Thoracic aorta (tissue), 2 donors: ENCODE results near the gene SERP2. TPM values are rescaled to one million over a fixed set of nuclear protein-coding genes. Genes with fewer than 3 reads are reported as not detected.

Source experiments
- ATAC-seq: fragments of 150-250 bp; one replicate; pipeline ENCODE4 v1.8.0; 2017; ENCODE audit warnings: low read depth; ENCODE audit not compliant: insufficient number of reproducible peaks, low FRiP score
- DNase-seq: peaks from one replicate; pipeline ENCODE4 v3.0.0-alpha.2; 2020; ENCODE audit warnings: low spot score
- H3K27ac ChIP-seq, 2 donors: fragments of 200-600 bp; sonication (generic); 1 replicate in 1 of 2; 2 replicates in 1 of 2; pipeline ENCODE4 v1.5.1; 2016; ENCODE audit warnings: mild to moderate bottlenecking in 2 of 2, moderate library complexity in 2 of 2
- H3K27me3 ChIP-seq: fragments of 200-600 bp; sonication (generic); replicated peaks from 2 replicates; pipeline ENCODE4 v1.6.0; 2016; ENCODE audit warnings: mild to moderate bottlenecking; ENCODE audit not compliant: insufficient read depth
- H3K36me3 ChIP-seq: fragments of 200-600 bp; sonication (generic); one replicate; pipeline ENCODE4 v1.5.1; 2016
- H3K4me1 ChIP-seq, 2 donors: fragments of 200-600 bp; sonication (generic); 1 replicate in 1 of 2; 2 replicates in 1 of 2; pipeline versions ENCODE4 v1.5.1 to v1.6.0; 2016; ENCODE audit warnings: low read depth in 2 of 2, mild to moderate bottlenecking in 1 of 2; ENCODE audit not compliant: control insufficient read depth in 1 of 2
- H3K4me3 ChIP-seq: fragments of 200-600 bp; sonication (generic); 2 replicates; pipeline ENCODE4 v1.5.1; 2016; ENCODE audit warnings: mild to moderate bottlenecking
- H3K9me3 ChIP-seq: fragments of 200-600 bp; sonication (generic); 2 replicates; pipeline ENCODE4 v1.5.1; 2016
- CTCF ChIP-seq: fragments of 200-600 bp; sonication (generic); IDR thresholded peaks from one replicate; pipeline ENCODE4 v1.5.1; 2019; ENCODE audit warnings: antibody characterized with exemption
- total RNA-seq, 2 donors: library from RNA; depleted of rRNA; stranded (reverse); fragments of >200 nt; gene quantifications; one replicate each; pipeline versions ENCODE4 v1.1.0 to v1.2.3, GENCODE V29; 2016

SERP2 gene
- total RNA-seq, 2 donors from 2014 or later: 3.8 to 3.9 TPM

GRCh38 chr13:44337581-44337980, 36.0 kb upstream of the SERP2 start:
- TF ChIP-seq CTCF: no peak
- H3K4me3 ChIP-seq: no peak overlapping the region
- DNase-seq: no peak

GRCh38 chr13:44340508-44340907, 33.1 kb upstream of the SERP2 start:
- no peak overlapping the region for H3K4me3 ChIP-seq
- H3K4me1 ChIP-seq: no peaks in the 10 kb centered on the region
- H3K36me3 ChIP-seq: no peaks in the 10 kb centered on the region
- H3K27me3 ChIP-seq: no peaks in the 10 kb centered on the region
- H3K27ac ChIP-seq: no peak overlapping the region
- no peak for TF ChIP-seq CTCF
- ATAC-seq (no peak), DNase-seq (no peak)
- H3K9me3 ChIP-seq: no peaks in the 10 kb centered on the region

More at GRCh38 chr13:44337581-44337980, 36.0 kb upstream of the SERP2 start:
- ATAC-seq: no peak
- Histone ChIP-seq H3K4me1 (peaks cover 0 to under 1% of the 10 kb centered on the region in 2 donors), H3K9me3 (no peaks in the 10 kb centered on the region), H3K27ac (no peak overlapping the region), H3K36me3 (no peaks in the 10 kb centered on the region), H3K27me3 (no peaks in the 10 kb centered on the region)

- ATAC-seq (no peak), DNase-seq (no peak)
- TF ChIP-seq CTCF: no peak
- Histone ChIP-seq H3K9me3 (no peaks in the 10 kb centered on the region), H3K36me3 (no peaks in the 10 kb centered on the region), H3K4me1 (no peaks in the 10 kb centered on the region), H3K27me3 (no peaks in the 10 kb centered on the region), H3K27ac (no peak overlapping the region), H3K4me3 (no peak overlapping the region)
Measured at GRCh38 chr13:44342741-44343140, 30.9 kb upstream of the SERP2 start.

- Histone ChIP-seq H3K4me3 (no peak overlapping the region), H3K36me3 (no peaks in the 10 kb centered on the region), H3K9me3 (no peaks in the 10 kb centered on the region), H3K4me1 (no peaks in the 10 kb centered on the region), H3K27me3 (no peaks in the 10 kb centered on the region), H3K27ac (no peak overlapping the region)
- ATAC-seq (no peak), DNase-seq (no peak)
- TF ChIP-seq CTCF: no peak
Measured at GRCh38 chr13:44346534-44346933, 27.1 kb upstream of the SERP2 start.

GRCh38 chr13:44347301-44347700, 26.3 kb upstream of the SERP2 start:
- Histone ChIP-seq H3K4me3 (no peak overlapping the region), H3K9me3 (no peaks in the 10 kb centered on the region), H3K4me1 (no peaks in the 10 kb centered on the region), H3K27me3 (no peaks in the 10 kb centered on the region), H3K36me3 (no peaks in the 10 kb centered on the region), H3K27ac (no peak overlapping the region)
- no peak for TF ChIP-seq CTCF
- no peak for DNase-seq
- ATAC-seq: no peak
